Endothelial cell of umbilical vein (primary cell): ENCODE results near the gene MYOM3. TPM values are rescaled to one million over a fixed set of nuclear protein-coding genes. Genes with fewer than 3 reads are reported as not detected.

ENCODE experiments used
- BruUV-seq: library from RNA; stranded (reverse); fragments of 400-500 nt; replicated peaks from 2 replicates; lab custom pipeline; 2021; lab: Mats Ljungman, UMichigan
- CTCF ChIA-PET: fragments of 300-600, 350-600 bp; sonication (Branson Sonifier 250); formaldehyde crosslinking; loops from one replicate; lab custom pipeline; 2021; ENCODE audit warnings: antibody characterized with exemption, inconsistent platforms; lab: Charles Lee
- POLR2A ChIA-PET: fragments of 300-600, 350-600 bp; sonication (Branson Sonifier 250); formaldehyde crosslinking; loops from one replicate; lab custom pipeline; 2021; ENCODE audit warnings: antibody characterized with exemption, inconsistent platforms; lab: Charles Lee
- DNase-seq: peaks from one replicate; pipeline ENCODE4 v3.0.0-alpha.2; 2011; ENCODE audit warnings: low read depth, low spot score
- FAIRE-seq: peaks from 2 replicates; lab custom pipeline; 2011; peaks lifted over from hg19 to GRCh38; lab: Jason Lieb, UNC
- H2AFZ ChIP-seq: 2 replicates; pipeline ENCODE4 v1.6.0; 2012; ENCODE audit warnings: low read depth, low read length, control low read depth, inconsistent platforms
- H3K27ac ChIP-seq: 2 replicates; pipeline ENCODE4 v1.5.1; 2011; ENCODE audit warnings: low read depth, mild to moderate bottlenecking, control low read depth, low read length, moderate library complexity; ENCODE audit not compliant: insufficient read depth
- H3K27me3 ChIP-seq, 2 experiments: 2 replicates each; pipeline versions ENCODE4 v1.6.0 to v1.6.1; 2011; ENCODE audit warnings: low read length in 2 of 2, mixed read lengths in 1 of 2; ENCODE audit not compliant: control insufficient read depth in 2 of 2, insufficient read depth in 2 of 2
- H3K36me3 ChIP-seq, 2 experiments: 2 replicates in 1 of 2; 3 replicates in 1 of 2; pipeline ENCODE4 v1.5.1; 2011; ENCODE audit warnings: low read length in 2 of 2, mild to moderate bottlenecking in 1 of 2, moderate library complexity in 1 of 2; ENCODE audit not compliant: control insufficient read depth in 2 of 2, insufficient read depth in 2 of 2; ENCODE audit errors: extremely low read depth in 1 of 2
- H3K4me1 ChIP-seq: 3 replicates; pipeline ENCODE4 v1.5.1; 2011; ENCODE audit warnings: mild to moderate bottlenecking, low read length; ENCODE audit not compliant: control insufficient read depth, insufficient read depth; ENCODE audit errors: extremely low read depth
- H3K4me2 ChIP-seq: 2 replicates; pipeline ENCODE4 v1.6.1; 2011; ENCODE audit warnings: low read length, control low read depth, mixed read lengths; ENCODE audit not compliant: insufficient read depth
- H3K4me3 ChIP-seq, 3 experiments: fragments of 200-600 bp in 1 of 3; sonication (generic), shearing (Covaris generic) in 1 of 3; replicated peaks in 1 of 3; 2 replicates each; pipeline ENCODE4 v1.5.1; 2011 to 2016; ENCODE audit warnings: control low read depth in 3 of 3, low read length in 3 of 3, mild to moderate bottlenecking in 2 of 3, inconsistent platforms in 1 of 3, low read depth in 1 of 3, moderate library complexity in 1 of 3; ENCODE audit not compliant: insufficient read depth in 1 of 3
- H3K79me2 ChIP-seq: 2 replicates; pipeline ENCODE4 v1.6.0; 2012; ENCODE audit warnings: low read length, inconsistent platforms; ENCODE audit not compliant: control insufficient read depth, insufficient read depth
- H3K9ac ChIP-seq: replicated peaks from 2 replicates; pipeline ENCODE3; 2011; ENCODE audit warnings: low read length, control low read depth; ENCODE audit not compliant: insufficient read depth; ENCODE audit errors: extremely low read depth
- H3K9me1 ChIP-seq: replicated peaks from 3 replicates; pipeline ENCODE4 v1.6.0; 2011; ENCODE audit warnings: mild to moderate bottlenecking, low read length; ENCODE audit not compliant: control insufficient read depth, insufficient read depth; ENCODE audit errors: extremely low read depth
- H3K9me3 ChIP-seq: replicated peaks from 2 replicates; pipeline ENCODE4 v1.5.1; 2012; ENCODE audit warnings: low read length, inconsistent platforms; ENCODE audit not compliant: control insufficient read depth, insufficient read depth
- H4K20me1 ChIP-seq: replicated peaks from 2 replicates; pipeline ENCODE3; 2011; ENCODE audit warnings: mild to moderate bottlenecking, low read length; ENCODE audit not compliant: control insufficient read depth, insufficient read depth; ENCODE audit errors: extremely low read depth
- CTCF ChIP-seq, 2 donors: IDR thresholded peaks; 1 replicate in 1 of 2; 2 replicates in 1 of 2; pipeline ENCODE4 v1.5.1; 2011; ENCODE audit warnings: low read length in 2 of 2, mild to moderate bottlenecking in 2 of 2, moderate library complexity in 2 of 2, control low read depth in 1 of 2, inconsistent platforms in 1 of 2, low read depth in 1 of 2; ENCODE audit not compliant: insufficient read depth in 1 of 2; ENCODE audit errors: extremely low read depth in 1 of 2
- EZH2 ChIP-seq: IDR thresholded peaks from 2 replicates; pipeline ENCODE4 v1.6.1; 2012; ENCODE audit warnings: borderline replicate concordance, low read depth, mild to moderate bottlenecking, moderate library complexity, low read length, inconsistent platforms; ENCODE audit not compliant: severe bottlenecking
- FOS ChIP-seq: IDR thresholded peaks from 2 replicates; pipeline ENCODE4 v1.6.1; 2011; ENCODE audit warnings: mild to moderate bottlenecking, low read length, moderate library complexity, borderline replicate concordance; ENCODE audit not compliant: insufficient read depth
- GATA2 ChIP-seq: IDR thresholded peaks from 2 replicates; pipeline ENCODE4 v1.7.0; 2011; ENCODE audit warnings: low read depth, mild to moderate bottlenecking, moderate library complexity, mixed read lengths, low read length; ENCODE audit not compliant: insufficient read length, insufficient read depth
- JUN ChIP-seq: IDR thresholded peaks from 2 replicates; pipeline ENCODE4 v1.6.1; 2011; ENCODE audit warnings: borderline replicate concordance, low read depth; ENCODE audit not compliant: insufficient read length, insufficient read depth
- MAX ChIP-seq: IDR thresholded peaks from 2 replicates; pipeline ENCODE4 v1.6.1; 2011; ENCODE audit not compliant: insufficient read depth, insufficient read length
- MYC ChIP-seq: IDR thresholded peaks from one replicate; pipeline ENCODE4 v1.6.1; 2011; ENCODE audit warnings: mild to moderate bottlenecking, low read depth, low read length
- POLR2A ChIP-seq: IDR thresholded peaks from 2 replicates; pipeline ENCODE4 v1.6.1; 2012; ENCODE audit warnings: low read depth, mild to moderate bottlenecking, control low read depth, low read length
- POLR2AphosphoS5 ChIP-seq: IDR thresholded peaks from 2 replicates; pipeline ENCODE4 v1.6.1; 2012; ENCODE audit warnings: low read depth, mild to moderate bottlenecking, control low read depth, low read length, moderate library complexity; ENCODE audit not compliant: insufficient read depth
- dilution Hi-C: fragments of 300-500 bp; cut with MboI; formaldehyde crosslinking; loops from one replicate; pipeline ENCODE4 v1.15.0; 2019; ENCODE audit warnings: low sequenced_read_pairs; ENCODE audit not compliant: extremely low pct_ligation_motif_present
- intact Hi-C: fragments of 100-400 bp; cut with micrococcal nuclease; formaldehyde crosslinking; loops from one replicate; pipeline ENCODE4 v1.10.0; 2022
- polyA plus RNA-seq, 4 experiments: library from polyadenylated mRNA; depleted of rRNA in 3 of 4; stranded (reverse) in 3 of 4; unstranded in 1 of 4; fragments of >200 nt; gene quantifications; 2 replicates each; pipeline versions ENCODE4 v1.2.1 to v1.2.3, GENCODE V29; 2011 to 2012; ENCODE audit warnings: missing spikeins in 1 of 4
- total RNA-seq: library from RNA; stranded (reverse); gene quantifications from 2 replicates; pipeline ENCODE4 v1.2.3, GENCODE V29; 2021

The MYOM3 gene
- total and polyA plus RNA-seq, 2 donors (not counting 3 experiments of a cell fraction or from before 2014, with no cell fraction given): 0.11 to 0.40 TPM

- H2AFZ ChIP-seq: no peak overlapping the region
- H3K9me3 ChIP-seq: no peaks in the 10 kb centered on the region
- no peaks in the 10 kb centered on the region for H3K9me1 ChIP-seq
- dilution Hi-C loops: no loop called here
- DNase-seq (no peak), FAIRE-seq (no peak)
- no peak overlapping the region for H3K9ac ChIP-seq
- CTCF ChIA-PET: interaction anchor here (1.2 to 3.5 kb wide), 3 partner anchors 8 to 49 kb away, joined by 4 to 13 read pairs (median 4); no protein-coding TSS in a partner anchor
- no peak overlapping the region for H3K27ac ChIP-seq
- H3K4me2 ChIP-seq: no peak overlapping the region
- H4K20me1 ChIP-seq: no peaks in the 10 kb centered on the region
- no peaks in the 10 kb centered on the region for H3K4me1 ChIP-seq
- no peaks in the 10 kb centered on the region for H3K27me3 ChIP-seq
- H3K79me2 ChIP-seq: no peaks in the 10 kb centered on the region
- no TSS peak for BruUV-seq
- no peak for TF ChIP-seq POLR2AphosphoS5
- TF ChIP-seq POLR2A: no peak
- TF ChIP-seq MAX: no peak
- TF ChIP-seq EZH2: no peak
- no peak for TF ChIP-seq MYC
- POLR2A ChIA-PET: no interaction called here
- no peaks in the 10 kb centered on the region for H3K36me3 ChIP-seq
- no peak overlapping the region for H3K4me3 ChIP-seq
- intact Hi-C loops: no loop called here
Measured at GRCh38 chr1:24119489-24119858, 7.5 kb upstream of the MYOM3 start.

GRCh38 chr1:24118410-24119242, 6.7 kb upstream of the MYOM3 start:
- H3K4me3 ChIP-seq: no peak overlapping the region
- ChIA-PET POLR2A (no interaction called here), CTCF (interaction anchor here (3.5 kb wide), 1 partner anchor 48 kb away, joined by 13 read pairs; no protein-coding TSS in a partner anchor)
- no peak overlapping the region for H2AFZ ChIP-seq
- H3K27me3 ChIP-seq: peaks cover 0 to 2% of the 10 kb centered on the region in 2 experiments
- H3K9me3 ChIP-seq: no peaks in the 10 kb centered on the region
- H3K4me2 ChIP-seq: no peak overlapping the region
- no peaks in the 10 kb centered on the region for H3K4me1 ChIP-seq
- no peaks in the 10 kb centered on the region for H3K36me3 ChIP-seq
- H3K9ac ChIP-seq: no peak overlapping the region
- dilution Hi-C loops: no loop called here
- TF ChIP-seq MYC: no peak
- no peak for TF ChIP-seq JUN
- no peak for TF ChIP-seq GATA2
- no peak for TF ChIP-seq MAX
- no peak for TF ChIP-seq EZH2
- no peak for TF ChIP-seq POLR2A
- TF ChIP-seq CTCF (IDR thresholded peaks at IDR 0.05; ENCODE audit: extremely low read depth in 1 of 2, insufficient read depth in 1 of 2, low read depth in 1 of 2, low read length in 2 of 2): no peak
- TF ChIP-seq FOS: no peak
- no peak for TF ChIP-seq POLR2AphosphoS5
- H3K9me1 ChIP-seq: no peaks in the 10 kb centered on the region
- no TSS peak for BruUV-seq
- no peak overlapping the region for H3K27ac ChIP-seq
- no peak for FAIRE-seq
- intact Hi-C loops: no loop called here
- no peak for DNase-seq
- H3K79me2 ChIP-seq: no peaks in the 10 kb centered on the region
- H4K20me1 ChIP-seq: no peaks in the 10 kb centered on the region
